ENCODE results near the gene NANS.
"Not testable (repeated sequence)": the region's sequence is repeated elsewhere in the genome, so short reads cannot be mapped to it uniquely, and the experiment has no call there.

NANS gene

DNA sequence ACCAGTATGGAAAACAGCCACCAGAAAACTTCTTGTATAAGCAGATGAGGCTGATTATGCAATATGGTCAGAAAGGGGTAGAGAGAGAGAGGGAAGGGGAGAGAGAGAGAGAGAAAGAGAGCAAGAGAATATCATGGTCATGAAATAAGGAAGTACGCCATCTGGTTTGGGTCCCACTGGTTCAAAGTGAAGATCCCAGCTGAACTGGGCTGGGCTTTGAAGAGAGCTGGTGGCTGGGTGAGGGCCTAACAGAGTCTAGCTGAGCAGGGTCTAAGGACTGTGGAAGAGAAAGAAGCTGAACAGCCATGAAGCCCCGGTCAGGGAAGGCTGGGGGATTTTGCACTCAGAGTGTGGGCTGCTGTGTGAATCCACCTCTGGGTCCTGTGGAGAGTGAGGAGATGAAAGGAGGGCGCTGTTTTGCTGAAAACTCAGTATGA, 47.9 kb downstream of the NANS start:
- peaks cover 0 to 3% (median 0%) of the 10 kb centered on the region in 5 donors for H3K27me3 ChIP-seq (ENCODE audit: control insufficient read depth in 5 of 5, insufficient read depth in 4 of 5, low read length in 5 of 5)
- H3K4me3 ChIP-seq (ENCODE audit: low read depth in 1 of 5, low read length in 5 of 5): no peak overlapping the region
- H3K9ac ChIP-seq (ENCODE audit: low read length in 5 of 5): no peak overlapping the region
- H3K4me1 ChIP-seq (ENCODE audit: control insufficient read depth in 5 of 5, insufficient read depth in 5 of 5, low read length in 5 of 5): peaks cover 0 to 41% (median 11%) of the 10 kb centered on the region in 5 donors
- H3K27ac ChIP-seq (ENCODE audit: low read depth, low read length): no peak overlapping the region
- H3K36me3 ChIP-seq (ENCODE audit: control insufficient read depth in 5 of 5, insufficient read depth in 5 of 5, low read length in 5 of 5): peaks cover 0 to 2% (median 0%) of the 10 kb centered on the region in 5 donors
- H3K9me3 ChIP-seq (ENCODE audit: control insufficient read depth in 5 of 5, low read length in 5 of 5): no peaks in the 10 kb centered on the region

DNA sequence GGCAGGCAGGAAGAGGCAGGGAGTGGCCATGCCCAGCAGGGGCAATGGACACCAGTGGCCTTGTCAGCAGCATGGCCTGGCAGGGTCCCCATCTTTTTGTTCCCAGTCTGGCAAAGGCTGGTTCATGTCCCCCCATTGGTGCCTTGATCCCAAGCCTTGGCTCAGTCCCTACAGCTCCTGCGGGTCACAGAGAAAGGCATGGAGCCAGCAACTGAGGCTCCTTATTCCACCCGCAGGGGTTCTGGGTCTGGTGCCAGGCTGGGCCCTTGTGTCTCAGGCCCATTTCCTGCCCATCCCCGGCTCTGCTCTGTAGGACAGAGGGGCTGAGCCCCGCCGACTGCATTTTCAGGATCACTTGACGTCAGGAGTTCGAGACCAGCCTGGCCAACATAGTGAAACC, 48.5 kb downstream of the NANS start:
- H3K9ac ChIP-seq (ENCODE audit: low read length in 5 of 5): no peak overlapping the region
- no peaks in the 10 kb centered on the region for H3K27me3 ChIP-seq (ENCODE audit: control insufficient read depth in 5 of 5, insufficient read depth in 4 of 5, low read length in 5 of 5)
- H3K27ac ChIP-seq (ENCODE audit: low read depth, low read length): no peak overlapping the region
- no peaks in the 10 kb centered on the region for H3K36me3 ChIP-seq (ENCODE audit: control insufficient read depth in 5 of 5, insufficient read depth in 5 of 5, low read length in 5 of 5)
- H3K4me1 ChIP-seq (ENCODE audit: control insufficient read depth in 5 of 5, insufficient read depth in 5 of 5, low read length in 5 of 5): peaks cover 0 to 41% (median 11%) of the 10 kb centered on the region in 5 donors
- H3K9me3 ChIP-seq (ENCODE audit: control insufficient read depth in 5 of 5, low read length in 5 of 5): no peaks in the 10 kb centered on the region
- no peak overlapping the region for H3K4me3 ChIP-seq (ENCODE audit: low read depth in 1 of 5, low read length in 5 of 5)

DNA sequence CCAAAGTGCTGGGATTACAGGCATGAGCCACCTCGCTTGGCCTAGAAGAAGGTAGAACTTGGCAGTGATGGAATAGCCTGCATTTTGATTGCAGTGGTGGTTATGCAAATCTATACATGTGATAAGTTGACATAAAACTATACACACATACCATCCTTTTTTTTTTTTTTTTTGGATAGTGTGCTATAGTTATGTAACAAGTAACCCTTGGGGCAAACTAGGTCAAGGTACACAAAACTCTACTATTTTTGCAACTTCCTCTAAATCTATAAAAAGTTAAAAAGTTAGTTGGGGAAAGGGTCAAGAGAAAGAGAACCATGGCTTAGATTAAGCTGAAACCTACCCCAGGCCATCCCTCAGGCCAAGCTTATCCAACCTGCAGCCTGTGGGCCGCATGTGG, 51.4 kb downstream of the NANS start:
- Histone ChIP-seq H3K27me3 (ENCODE audit: control insufficient read depth in 5 of 5, insufficient read depth in 4 of 5, low read length in 5 of 5) (no peaks in the 10 kb centered on the region), H3K36me3 (ENCODE audit: control insufficient read depth in 5 of 5, insufficient read depth in 5 of 5, low read length in 5 of 5) (no peaks in the 10 kb centered on the region), H3K4me1 (ENCODE audit: control insufficient read depth in 5 of 5, insufficient read depth in 5 of 5, low read length in 5 of 5) (peaks cover 0 to 33% (median 11%) of the 10 kb centered on the region in 5 donors), H3K4me3 (ENCODE audit: low read depth in 1 of 5, low read length in 5 of 5) (no peak overlapping the region), H3K9me3 (ENCODE audit: control insufficient read depth in 5 of 5, low read length in 5 of 5) (no peaks in the 10 kb centered on the region), H3K27ac (ENCODE audit: low read depth, low read length) (peak overlapping the region; percentile 32), H3K9ac (ENCODE audit: low read length in 5 of 5) (no peak overlapping the region)

DNA sequence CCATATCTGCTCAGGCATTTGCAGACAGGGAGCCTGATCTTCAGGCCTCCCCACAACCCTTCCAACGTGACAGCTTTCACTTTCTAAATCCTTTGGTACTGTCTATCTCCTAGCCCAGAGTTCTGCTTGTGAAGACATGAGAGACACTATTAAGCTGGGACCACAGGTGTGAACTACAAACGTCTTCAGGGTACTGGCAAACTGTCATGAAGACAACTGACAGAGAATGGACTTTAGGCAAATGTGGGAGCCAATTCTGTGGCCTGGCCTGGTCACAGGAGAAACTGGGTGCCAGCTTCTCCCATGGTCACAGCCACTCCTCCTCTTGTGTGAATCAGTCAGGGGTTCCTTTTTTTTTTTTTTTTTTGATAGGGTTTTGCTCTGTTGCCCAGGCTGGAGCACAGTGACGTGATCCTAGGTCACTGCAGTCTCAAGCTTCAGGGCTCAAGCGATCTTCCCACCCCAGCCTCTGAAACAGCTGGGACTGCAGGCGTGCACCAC, 52.0 kb downstream of the NANS start:
- Histone ChIP-seq H3K27ac (ENCODE audit: low read depth, low read length) (peak overlapping the region; percentile 32), H3K4me3 (ENCODE audit: low read depth in 1 of 5, low read length in 5 of 5) (no peak overlapping the region), H3K9ac (ENCODE audit: low read length in 5 of 5) (no peak overlapping the region), H3K27me3 (ENCODE audit: control insufficient read depth in 5 of 5, insufficient read depth in 4 of 5, low read length in 5 of 5) (no peaks in the 10 kb centered on the region), H3K4me1 (ENCODE audit: control insufficient read depth in 5 of 5, insufficient read depth in 5 of 5, low read length in 5 of 5) (peaks cover 0 to 33% (median 11%) of the 10 kb centered on the region in 5 donors), H3K9me3 (ENCODE audit: control insufficient read depth in 5 of 5, low read length in 5 of 5) (no peaks in the 10 kb centered on the region), H3K36me3 (ENCODE audit: control insufficient read depth in 5 of 5, insufficient read depth in 5 of 5, low read length in 5 of 5) (no peaks in the 10 kb centered on the region)

DNA sequence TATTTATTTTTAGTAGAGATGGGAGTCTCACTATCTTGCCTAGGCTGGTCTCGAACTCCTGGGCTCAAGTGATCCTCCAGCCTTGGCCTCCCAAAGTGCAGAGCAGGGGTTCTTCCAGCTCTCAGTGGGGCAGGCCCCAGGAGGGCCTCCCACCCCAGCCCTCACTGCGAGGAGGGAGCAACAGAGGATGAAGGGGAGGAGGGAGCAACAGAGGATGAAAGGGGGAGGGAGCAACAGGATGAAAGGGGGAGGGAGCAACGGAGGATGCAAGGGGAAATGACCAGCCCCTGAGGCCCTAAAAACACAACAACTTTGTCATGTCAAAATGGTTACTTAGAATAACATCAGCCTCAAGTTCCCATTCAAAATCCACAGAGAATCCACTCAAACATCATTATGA, 52.5 kb downstream of the NANS start:
- H3K4me3 ChIP-seq (ENCODE audit: low read depth in 1 of 5, low read length in 5 of 5): no peak overlapping the region
- peaks cover 0 to 29% (median 11%) of the 10 kb centered on the region in 5 donors for H3K4me1 ChIP-seq (ENCODE audit: control insufficient read depth in 5 of 5, insufficient read depth in 5 of 5, low read length in 5 of 5)
- H3K9ac ChIP-seq (ENCODE audit: low read length in 5 of 5): no peak overlapping the region
- no peaks in the 10 kb centered on the region for H3K27me3 ChIP-seq (ENCODE audit: control insufficient read depth in 5 of 5, insufficient read depth in 4 of 5, low read length in 5 of 5)
- no peaks in the 10 kb centered on the region for H3K36me3 ChIP-seq (ENCODE audit: control insufficient read depth in 5 of 5, insufficient read depth in 5 of 5, low read length in 5 of 5)
- H3K27ac ChIP-seq (ENCODE audit: low read depth, low read length): no peak overlapping the region
- H3K9me3 ChIP-seq (ENCODE audit: control insufficient read depth in 5 of 5, low read length in 5 of 5): no peaks in the 10 kb centered on the region

DNA sequence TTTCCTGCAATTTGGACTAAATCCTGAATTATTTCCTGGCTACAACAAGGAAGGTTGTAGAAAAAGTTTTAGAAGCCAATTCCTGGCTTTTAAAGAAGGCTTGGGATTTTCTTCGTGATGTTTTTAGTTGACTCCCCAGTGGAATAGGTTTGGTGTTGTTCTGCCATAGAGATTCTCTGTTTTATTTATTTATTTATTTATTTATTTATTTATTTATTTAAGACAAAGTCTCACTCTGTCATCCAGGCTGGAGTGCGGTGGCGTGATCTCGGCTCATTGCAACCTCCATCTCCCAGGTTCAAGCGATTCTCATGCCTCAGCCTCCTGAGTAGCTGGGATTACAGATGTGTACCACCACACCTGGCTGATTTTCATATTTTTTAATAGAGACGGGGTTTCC, 60.6 kb downstream of the NANS start:
- not testable (repeated sequence) for H3K36me3 ChIP-seq (ENCODE audit: control insufficient read depth in 5 of 5, insufficient read depth in 5 of 5, low read length in 5 of 5); H3K27ac ChIP-seq (ENCODE audit: low read depth, low read length); H3K4me3 ChIP-seq (ENCODE audit: low read depth in 1 of 5, low read length in 5 of 5); H3K9ac ChIP-seq (ENCODE audit: low read length in 5 of 5); H3K9me3 ChIP-seq (ENCODE audit: control insufficient read depth in 5 of 5, low read length in 5 of 5)
- Histone ChIP-seq H3K4me1 (ENCODE audit: control insufficient read depth in 5 of 5, insufficient read depth in 5 of 5, low read length in 5 of 5) (peaks cover 0 to 41% (median 10%) of the 10 kb centered on the region in 5 donors), H3K27me3 (ENCODE audit: control insufficient read depth in 5 of 5, insufficient read depth in 4 of 5, low read length in 5 of 5) (peaks cover 0 to 12% (median 7%) of the 10 kb centered on the region in 5 donors)

DNA sequence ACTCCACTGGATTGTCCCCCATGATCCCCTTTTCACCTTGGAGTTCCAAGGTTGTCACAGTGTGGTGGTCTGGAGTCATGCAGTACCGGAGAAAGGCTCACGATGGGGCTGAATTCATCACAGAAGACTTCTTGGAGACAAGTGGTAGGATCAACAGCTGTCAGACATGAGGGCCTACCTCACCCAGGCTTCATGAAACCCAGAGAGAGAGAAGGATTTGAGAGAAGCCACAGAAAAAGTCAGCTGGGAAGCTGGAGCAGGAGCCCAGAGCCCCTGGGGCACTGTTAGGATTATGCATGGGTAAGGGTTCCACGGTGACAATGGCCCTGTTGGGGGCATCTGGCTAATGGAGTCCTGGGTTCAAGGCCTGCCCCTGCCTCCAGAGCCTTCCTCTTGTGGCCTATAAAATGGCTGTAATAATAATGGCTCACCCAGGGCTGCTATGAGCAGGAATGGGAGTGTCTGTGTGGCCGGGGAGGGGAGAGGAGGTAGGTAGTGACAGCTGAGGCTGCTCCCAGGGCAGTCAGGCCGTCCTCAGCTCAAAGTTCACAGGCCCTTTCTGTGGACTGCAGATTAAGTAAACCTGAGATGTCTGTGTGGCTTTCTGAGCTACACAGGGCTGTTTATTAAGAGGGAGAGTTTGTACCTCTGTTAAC, 61.6 kb downstream of the NANS start:
- Histone ChIP-seq H3K27ac (ENCODE audit: low read depth, low read length) (peak overlapping the region; percentile 10), H3K4me3 (ENCODE audit: low read depth in 1 of 5, low read length in 5 of 5) (peak overlapping the region; percentile 67 to 78 (median 70)), H3K9me3 (ENCODE audit: control insufficient read depth in 5 of 5, low read length in 5 of 5) (no peaks in the 10 kb centered on the region), H3K36me3 (ENCODE audit: control insufficient read depth in 5 of 5, insufficient read depth in 5 of 5, low read length in 5 of 5) (no peaks in the 10 kb centered on the region), H3K9ac (ENCODE audit: low read length in 5 of 5) (peak overlapping the region in 3 of 5 donors; percentile 25 to 68 (median 31)), H3K4me1 (ENCODE audit: control insufficient read depth in 5 of 5, insufficient read depth in 5 of 5, low read length in 5 of 5) (peaks cover 0 to 41% (median 10%) of the 10 kb centered on the region in 5 donors), H3K27me3 (ENCODE audit: control insufficient read depth in 5 of 5, insufficient read depth in 4 of 5, low read length in 5 of 5) (peaks cover 0 to 12% (median 7%) of the 10 kb centered on the region in 5 donors)

DNA sequence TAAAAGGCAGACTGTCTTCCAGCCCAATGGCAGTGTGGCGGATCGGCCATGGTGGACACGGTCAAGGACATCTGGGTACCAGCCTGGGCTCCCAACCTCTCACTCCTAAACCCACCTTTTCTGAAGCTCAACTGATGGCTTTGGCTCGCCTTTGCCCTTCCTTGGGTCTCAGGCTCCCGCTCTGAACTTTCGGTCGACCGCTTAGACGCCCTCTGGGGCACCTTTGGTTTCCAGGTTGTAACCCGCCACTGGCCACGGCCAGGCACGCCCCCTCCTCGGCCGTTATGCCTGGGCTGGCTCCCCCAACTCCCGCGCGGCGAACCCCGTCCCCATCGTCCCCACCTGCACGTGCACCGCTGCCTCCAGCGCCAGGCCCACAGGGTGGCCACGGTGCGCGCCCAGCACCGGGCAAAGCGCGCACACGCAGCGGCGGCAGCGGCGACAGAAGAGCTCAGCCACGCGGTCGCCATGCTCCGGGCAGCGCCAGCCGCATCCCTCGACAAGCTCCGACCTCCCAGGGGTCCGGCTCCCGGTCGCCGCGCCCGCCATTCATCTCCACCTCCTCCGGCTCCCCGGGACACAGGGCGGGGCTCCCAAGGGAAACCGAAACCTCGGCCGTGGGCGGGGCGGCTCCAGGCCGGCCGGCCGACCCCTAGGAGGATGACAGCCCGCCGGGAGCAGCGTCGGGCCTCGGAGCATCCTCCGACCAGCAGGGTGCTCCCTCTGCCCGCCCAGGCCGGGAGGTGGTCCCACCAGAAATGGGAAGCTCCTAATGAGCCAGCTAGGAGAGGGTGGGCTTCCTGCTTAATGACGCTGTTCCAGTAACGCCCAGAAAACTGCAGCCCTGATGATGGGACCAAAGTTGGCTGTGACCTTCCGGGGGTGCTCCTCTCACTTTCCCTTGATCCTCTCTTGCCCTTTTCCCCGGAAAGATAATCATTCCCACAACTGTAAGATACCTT, 62.4 kb downstream of the NANS start, which contains the start of gene TRIM14:
Gene TRIM14 (minus strand): TSS at position 583 of the 962 bp plus-strand sequence. CDS start 34 bp downstream, at position 549.
- no peaks in the 10 kb centered on the region for H3K9me3 ChIP-seq (ENCODE audit: control insufficient read depth in 5 of 5, low read length in 5 of 5)
- H3K27me3 ChIP-seq (ENCODE audit: control insufficient read depth in 5 of 5, insufficient read depth in 4 of 5, low read length in 5 of 5): peaks cover 0 to 12% (median 7%) of the 10 kb centered on the region in 5 donors
- H3K4me1 ChIP-seq (ENCODE audit: control insufficient read depth in 5 of 5, insufficient read depth in 5 of 5, low read length in 5 of 5): peaks cover 0 to 41% (median 10%) of the 10 kb centered on the region in 5 donors
- H3K9ac ChIP-seq (ENCODE audit: low read length in 5 of 5): peak within 1 kb of the TSS in 4 of 5 donors; percentile 25 to 68 (median 43)
- H3K4me3 ChIP-seq (ENCODE audit: low read depth in 1 of 5, low read length in 5 of 5): peak within 1 kb of the TSS; percentile 67 to 78 (median 70)
- no peaks in the 10 kb centered on the region for H3K36me3 ChIP-seq (ENCODE audit: control insufficient read depth in 5 of 5, insufficient read depth in 5 of 5, low read length in 5 of 5)
- H3K27ac ChIP-seq (ENCODE audit: low read depth, low read length): peak within 1 kb of the TSS; percentile 10

DNA sequence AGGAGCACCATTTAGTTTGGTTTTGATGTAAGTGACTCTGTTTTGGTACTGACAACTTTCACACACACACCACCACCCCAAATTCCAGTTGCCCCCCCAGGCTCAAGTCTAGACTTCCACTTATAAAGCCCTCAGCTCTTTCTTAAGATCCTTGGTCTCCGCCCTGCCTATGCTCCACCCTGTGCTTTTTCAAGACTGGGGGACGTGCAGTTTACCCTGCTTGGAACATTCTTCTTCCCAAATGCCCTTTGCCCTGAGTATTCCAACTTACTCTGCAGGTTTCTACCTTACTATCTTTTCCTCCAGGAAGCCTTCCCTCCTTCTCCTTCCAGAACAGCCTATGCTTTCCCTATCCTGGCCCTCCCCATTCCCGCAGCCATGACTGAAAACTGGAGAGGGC, 63.9 kb downstream of the NANS start:
- peaks cover 0 to 41% (median 10%) of the 10 kb centered on the region in 5 donors for H3K4me1 ChIP-seq (ENCODE audit: control insufficient read depth in 5 of 5, insufficient read depth in 5 of 5, low read length in 5 of 5)
- H3K9me3 ChIP-seq (ENCODE audit: control insufficient read depth in 5 of 5, low read length in 5 of 5): no peaks in the 10 kb centered on the region
- no peak overlapping the region for H3K4me3 ChIP-seq (ENCODE audit: low read depth in 1 of 5, low read length in 5 of 5)
- H3K27me3 ChIP-seq (ENCODE audit: control insufficient read depth in 5 of 5, insufficient read depth in 4 of 5, low read length in 5 of 5): peaks cover 0 to 12% (median 7%) of the 10 kb centered on the region in 5 donors
- no peak overlapping the region for H3K9ac ChIP-seq (ENCODE audit: low read length in 5 of 5)
- H3K36me3 ChIP-seq (ENCODE audit: control insufficient read depth in 5 of 5, insufficient read depth in 5 of 5, low read length in 5 of 5): no peaks in the 10 kb centered on the region
- H3K27ac ChIP-seq (ENCODE audit: low read depth, low read length): no peak overlapping the region

Measured in subcutaneous abdominal adipose tissue (tissue), 5 donors.